ENCODE measurements around the gene ZFAND4.
"Not testable (repeated sequence)": the region's sequence is repeated elsewhere in the genome, so short reads cannot be mapped to it uniquely, and the experiment has no call there.

The ZFAND4 gene

GRCh38 chr10:45640049-45640448 lies 32.5 kb downstream of the ZFAND4 start:
- no peak for DNase-seq

GRCh38 chr10:45627412-45628048 lies 45.0 kb downstream of the ZFAND4 start:
- DNase-seq = no peak

- no peak for DNase-seq
These were observed 46.7 kb downstream of the ZFAND4 start for GRCh38 chr10:45625879-45626278.

DNA sequence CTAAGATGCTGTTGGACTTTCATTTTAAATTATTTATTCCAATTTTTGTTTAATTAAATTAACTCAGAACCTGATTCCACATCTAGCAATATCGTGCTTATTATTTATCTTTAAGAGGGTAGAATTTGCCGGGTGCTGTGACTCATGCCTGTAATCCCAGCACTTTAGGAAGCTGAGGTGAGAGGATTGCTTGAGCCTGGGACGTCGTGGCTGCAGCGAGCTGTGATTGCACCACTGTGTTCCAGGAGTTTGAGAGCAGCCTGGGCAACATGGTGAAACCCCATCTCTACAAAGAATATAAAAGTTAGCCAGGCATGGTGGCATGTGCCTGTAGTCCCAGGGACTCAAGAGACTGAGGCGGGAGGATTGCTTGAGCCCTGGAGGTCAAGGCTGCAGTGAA lies 47.8 kb downstream of the ZFAND4 start:
- DNase-seq = no peak

DNA sequence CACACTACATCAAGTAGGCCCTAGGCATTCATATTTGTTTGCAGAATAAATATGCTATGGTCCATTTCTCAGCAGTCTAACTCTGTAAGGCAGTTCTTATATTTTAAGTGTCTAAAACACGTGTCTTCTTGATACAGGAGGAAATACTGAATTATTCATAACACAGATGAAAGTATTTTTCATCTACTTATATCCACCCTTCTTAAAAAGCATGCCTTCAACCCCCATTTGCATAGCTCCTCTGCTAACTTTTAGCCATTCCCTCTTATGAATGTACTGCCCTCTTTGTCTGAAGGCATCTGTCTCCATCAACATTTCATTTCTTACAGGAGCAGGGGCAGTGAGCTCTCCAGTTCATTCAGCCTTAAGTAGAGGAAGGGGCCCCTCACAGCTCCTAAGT lies 57.7 kb downstream of the ZFAND4 start:
- DNase-seq = no peak

DNA sequence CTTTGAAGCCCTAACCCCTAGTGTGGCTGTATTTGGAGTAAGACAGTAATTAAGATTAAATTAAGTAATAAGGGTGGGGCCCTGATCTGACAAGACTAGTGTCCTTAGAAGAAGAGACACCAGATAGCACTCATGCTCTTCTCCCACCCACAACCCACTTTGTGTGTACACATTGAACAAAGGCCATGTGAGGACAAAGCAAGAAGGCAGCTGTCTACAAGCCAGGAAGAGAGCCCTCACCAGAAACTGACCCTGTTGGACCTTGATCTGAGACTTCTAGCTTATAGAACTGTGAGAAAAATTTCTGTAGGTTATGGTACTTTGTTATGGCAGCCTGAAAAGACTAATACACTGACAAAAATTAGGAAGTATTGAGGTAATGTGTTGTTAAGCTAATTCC lies 59.8 kb downstream of the ZFAND4 start:
- DNase-seq = no peak

DNA sequence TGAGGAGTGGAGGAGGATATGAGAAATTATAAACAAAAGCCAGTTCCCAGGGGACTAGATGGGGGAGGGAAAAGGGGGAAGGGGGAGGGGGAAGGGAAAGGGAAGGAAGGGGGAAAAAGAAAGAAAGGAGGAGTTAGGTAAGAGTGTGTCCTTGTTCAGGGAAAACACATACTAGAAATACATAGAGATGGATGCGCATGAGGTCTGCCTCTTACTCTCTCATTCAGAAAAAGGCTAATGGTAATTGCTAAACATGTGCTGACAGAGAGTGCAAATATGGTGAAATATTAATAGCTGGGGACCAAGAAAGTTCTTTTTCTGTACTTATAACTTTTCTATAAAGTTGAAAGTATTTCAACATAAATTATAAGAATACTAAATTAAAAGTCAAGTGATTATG lies 64.5 kb downstream of the ZFAND4 start:
- DNase-seq = no peak

DNA sequence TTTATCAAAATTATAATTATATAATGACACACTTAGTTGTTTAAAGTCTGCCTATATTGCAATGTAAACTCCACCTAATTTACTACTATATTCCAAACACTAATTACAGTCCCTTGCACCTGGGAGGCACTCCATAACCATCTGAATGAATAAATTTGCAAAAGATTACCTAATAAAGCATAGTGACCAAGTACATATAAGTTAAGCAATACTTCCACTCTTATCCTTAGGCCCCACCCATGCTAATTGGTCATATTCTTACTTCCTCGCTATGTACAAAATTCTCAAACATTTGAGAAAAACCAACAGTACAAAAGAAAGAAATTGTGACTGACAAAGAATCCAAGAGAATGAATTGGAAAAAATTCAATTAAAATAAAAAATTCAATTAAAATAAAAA lies 65.3 kb downstream of the ZFAND4 start:
- DNase-seq = no peak

DNA sequence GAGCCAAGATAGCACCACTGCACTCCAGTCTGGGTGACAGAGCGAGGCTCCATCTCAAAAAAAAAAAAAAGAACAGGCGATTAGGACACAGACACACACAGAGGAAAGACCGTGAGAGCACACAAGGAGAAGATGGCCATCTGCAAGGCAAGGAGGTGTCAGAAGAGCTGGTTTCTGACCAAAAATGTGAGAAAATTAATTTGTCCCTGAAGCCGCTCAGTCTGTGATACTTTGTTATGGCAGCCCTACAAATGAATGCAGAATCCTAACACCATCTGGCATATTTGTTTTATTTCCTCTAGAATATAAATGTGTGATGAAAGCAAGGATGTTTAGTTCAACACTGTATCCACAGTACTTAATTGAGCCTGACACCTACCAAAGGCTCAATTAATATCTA lies 69.7 kb downstream of the ZFAND4 start:
- no peak for DNase-seq

- DNase-seq = no peak
These were observed 70.4 kb downstream of the ZFAND4 start for GRCh38 chr10:45602082-45602730.

GRCh38 chr10:45601254-45601930 lies 71.2 kb downstream of the ZFAND4 start:
- DNase-seq = not testable (repeated sequence)

GRCh38 chr10:45600337-45601253 lies 72.0 kb downstream of the ZFAND4 start:
- not testable (repeated sequence) for DNase-seq

DNA sequence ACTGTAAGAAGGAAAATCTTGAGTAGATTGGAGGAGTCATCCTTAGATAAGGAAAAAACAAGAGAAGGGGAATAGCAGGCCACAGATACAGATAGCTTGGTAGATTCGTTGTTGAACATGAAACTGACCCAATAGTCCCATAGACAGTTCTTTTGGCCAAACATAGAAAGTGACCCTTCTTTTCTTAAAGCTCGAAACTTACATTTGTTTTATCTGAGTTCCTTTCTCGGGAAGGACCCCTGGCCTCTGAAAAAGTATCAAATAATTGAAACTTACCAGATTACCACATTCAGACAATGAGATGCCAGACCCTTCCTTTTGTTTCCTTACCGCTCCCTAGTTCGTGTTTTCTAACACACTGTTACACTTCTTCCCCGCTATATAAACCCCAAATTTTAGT lies 72.9 kb downstream of the ZFAND4 start:
- no peak for DNase-seq

GRCh38 chr10:45599021-45599603 lies 73.5 kb downstream of the ZFAND4 start:
- DNase-seq = no peak

DNA sequence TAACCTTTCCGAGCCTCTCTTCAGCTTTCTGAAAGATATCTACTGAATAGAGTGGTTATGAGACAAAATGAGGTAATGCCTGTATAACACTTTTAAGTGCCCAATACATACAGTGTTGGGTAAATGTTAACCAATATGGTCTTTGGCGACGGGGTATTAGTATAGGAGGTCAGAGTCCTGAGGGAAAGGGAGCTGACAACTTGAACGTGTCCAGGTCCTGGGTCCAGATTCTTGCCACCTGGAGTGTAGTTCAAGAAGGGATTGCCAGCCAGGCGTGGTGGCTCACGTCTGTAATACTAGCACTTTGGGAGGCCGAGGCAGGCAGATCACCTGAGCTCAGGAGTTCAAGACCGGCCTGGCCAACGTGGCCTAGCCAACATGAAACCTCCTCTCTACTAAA lies 76.0 kb downstream of the ZFAND4 start:
- DNase-seq = no peak

DNA sequence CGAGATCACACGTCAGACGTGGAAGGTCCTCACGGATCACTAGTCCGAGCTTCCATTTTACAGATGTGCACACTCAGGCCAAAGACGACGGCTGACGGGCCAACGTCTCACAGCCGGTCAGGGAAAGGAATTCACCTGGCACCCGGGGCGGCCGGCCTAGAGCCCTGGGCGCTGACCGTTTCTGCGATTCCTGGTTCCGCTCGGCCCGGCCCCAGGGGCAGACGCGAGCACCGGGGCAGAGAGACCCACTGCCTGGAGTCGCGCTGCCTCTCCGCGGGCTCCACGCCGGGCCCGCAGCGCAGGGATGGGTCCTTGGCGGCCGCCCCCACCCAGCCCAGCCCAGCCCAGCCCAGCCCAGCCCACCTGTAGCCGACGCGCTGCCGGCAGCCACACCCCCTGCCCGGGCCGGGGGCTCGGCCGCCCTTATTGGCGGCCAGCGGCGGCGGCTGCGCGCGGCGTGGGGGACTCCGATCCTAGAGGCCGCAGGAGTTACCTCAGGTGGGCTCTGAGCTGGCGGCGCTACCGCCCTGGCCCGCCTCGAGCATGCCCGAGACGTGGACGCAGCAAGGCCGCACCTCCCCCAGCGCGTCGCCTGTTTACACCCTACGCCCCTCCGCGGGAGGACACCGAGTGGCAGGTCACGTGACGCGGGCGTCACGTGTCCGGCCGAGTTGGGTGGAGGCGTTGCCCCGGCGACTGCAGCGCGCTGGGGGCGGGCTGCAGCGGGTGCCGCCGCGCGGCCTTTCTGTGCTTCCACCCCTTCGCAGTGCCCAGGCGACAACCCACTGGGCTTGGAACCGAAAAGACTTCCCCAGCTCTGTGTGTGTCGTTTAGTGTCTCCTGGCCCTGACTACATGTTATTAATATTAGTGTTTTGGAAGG lies 78.1 kb downstream of the ZFAND4 start:
- DNase-seq = peak; percentile 91 to 92

DNA sequence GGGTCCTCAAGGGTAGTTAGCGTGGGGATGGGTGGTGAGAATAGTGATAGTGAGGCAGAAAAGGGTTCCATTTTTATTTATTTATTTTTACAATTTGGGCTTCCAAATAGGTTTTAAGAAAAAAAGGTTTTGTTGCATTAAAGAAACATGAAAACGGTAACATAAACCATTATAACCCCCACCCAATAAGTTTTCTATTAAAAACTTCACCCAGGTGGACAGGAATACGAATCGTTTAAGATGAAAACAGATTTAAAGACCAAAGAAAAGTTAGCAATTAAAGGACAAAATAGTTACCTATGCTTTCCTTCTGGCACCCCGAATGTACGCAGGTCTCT lies 78.7 kb downstream of the ZFAND4 start:
- no peak for DNase-seq

DNA sequence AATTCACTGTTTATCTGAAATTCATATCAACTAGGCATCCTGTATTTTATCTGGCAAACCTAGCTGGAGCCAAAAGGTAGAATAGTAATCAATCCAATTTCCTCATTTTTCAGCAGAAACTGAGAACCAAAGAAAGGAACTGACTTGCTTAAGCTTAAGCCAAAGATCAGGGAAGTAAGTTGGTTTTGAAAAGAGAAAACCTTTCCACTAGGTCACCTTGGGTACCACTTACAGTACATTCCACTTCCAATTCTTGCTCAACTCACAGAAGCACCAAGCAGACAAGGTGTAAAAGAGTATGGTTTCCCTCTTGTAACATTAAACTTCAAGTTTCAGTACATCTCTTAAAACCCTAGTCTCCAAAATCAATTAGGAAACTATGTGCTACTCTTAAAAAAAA lies 79.6 kb downstream of the ZFAND4 start:
- no peak for DNase-seq

- DNase-seq = no peak
These were observed 80.1 kb downstream of the ZFAND4 start for GRCh38 chr10:45592432-45592831.

GRCh38 chr10:45591280-45591679 lies 81.3 kb downstream of the ZFAND4 start:
- DNase-seq = no peak

- DNase-seq = no peak
These were observed 82.7 kb downstream of the ZFAND4 start for GRCh38 chr10:45589868-45590267.

GRCh38 chr10:45589009-45589408 lies 83.6 kb downstream of the ZFAND4 start:
- DNase-seq = no peak
